Coronary artery (tissue), 2 donors: ENCODE measurements around the gene DPH6.
"Not testable (repeated sequence)": the region's sequence is repeated elsewhere in the genome, so short reads cannot be mapped to it uniquely, and the experiment has no call there.

ENCODE experiments used
- DNase-seq: peaks from one replicate; pipeline ENCODE4 v3.0.0-alpha.2; 2017; ENCODE audit warnings: low spot score
- H3K27ac ChIP-seq, 2 donors: fragments of 200-600 bp; sonication (generic); one replicate each; pipeline ENCODE4 v1.5.1; 2016 to 2019
- H3K4me3 ChIP-seq: fragments of 200-600 bp; sonication (generic); 2 replicates; pipeline ENCODE4 v1.5.1; 2016; ENCODE audit warnings: mild to moderate bottlenecking, moderate library complexity
- TF ChIP-seq, protein P1 (sequence below): fragments of 200-600 bp; sonication (generic); IDR thresholded peaks from one replicate; pipeline ENCODE4 v1.5.1; 2019; ENCODE audit warnings: antibody characterized with exemption

The DPH6 gene

DNA sequence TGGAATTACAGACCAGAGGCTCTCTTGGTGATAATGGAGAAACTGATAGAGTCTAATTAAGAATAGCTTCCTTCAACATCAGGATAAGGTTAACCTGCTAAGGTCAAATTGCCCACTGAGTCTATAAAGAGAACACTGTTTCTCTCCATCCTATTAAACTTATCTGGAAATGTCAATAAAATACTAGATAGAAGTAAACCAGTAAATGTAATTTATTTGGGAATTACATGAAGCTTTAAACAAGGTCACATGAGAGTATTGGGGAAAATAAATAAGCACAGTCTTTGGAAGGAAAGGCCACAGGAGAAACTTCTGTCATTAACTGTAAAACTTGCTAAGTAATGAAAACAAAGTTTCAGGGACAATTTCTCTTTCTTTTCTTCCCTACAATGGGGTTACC lies 118.5 kb downstream of the DPH6 start:
- DNase-seq, result no peak
- no peak overlapping the region for H3K27ac ChIP-seq
- no peak overlapping the region for H3K4me3 ChIP-seq
- TF ChIP-seq, protein P1, sequence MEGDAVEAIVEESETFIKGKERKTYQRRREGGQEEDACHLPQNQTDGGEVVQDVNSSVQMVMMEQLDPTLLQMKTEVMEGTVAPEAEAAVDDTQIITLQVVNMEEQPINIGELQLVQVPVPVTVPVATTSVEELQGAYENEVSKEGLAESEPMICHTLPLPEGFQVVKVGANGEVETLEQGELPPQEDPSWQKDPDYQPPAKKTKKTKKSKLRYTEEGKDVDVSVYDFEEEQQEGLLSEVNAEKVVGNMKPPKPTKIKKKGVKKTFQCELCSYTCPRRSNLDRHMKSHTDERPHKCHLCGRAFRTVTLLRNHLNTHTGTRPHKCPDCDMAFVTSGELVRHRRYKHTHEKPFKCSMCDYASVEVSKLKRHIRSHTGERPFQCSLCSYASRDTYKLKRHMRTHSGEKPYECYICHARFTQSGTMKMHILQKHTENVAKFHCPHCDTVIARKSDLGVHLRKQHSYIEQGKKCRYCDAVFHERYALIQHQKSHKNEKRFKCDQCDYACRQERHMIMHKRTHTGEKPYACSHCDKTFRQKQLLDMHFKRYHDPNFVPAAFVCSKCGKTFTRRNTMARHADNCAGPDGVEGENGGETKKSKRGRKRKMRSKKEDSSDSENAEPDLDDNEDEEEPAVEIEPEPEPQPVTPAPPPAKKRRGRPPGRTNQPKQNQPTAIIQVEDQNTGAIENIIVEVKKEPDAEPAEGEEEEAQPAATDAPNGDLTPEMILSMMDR, result no peak

DNA sequence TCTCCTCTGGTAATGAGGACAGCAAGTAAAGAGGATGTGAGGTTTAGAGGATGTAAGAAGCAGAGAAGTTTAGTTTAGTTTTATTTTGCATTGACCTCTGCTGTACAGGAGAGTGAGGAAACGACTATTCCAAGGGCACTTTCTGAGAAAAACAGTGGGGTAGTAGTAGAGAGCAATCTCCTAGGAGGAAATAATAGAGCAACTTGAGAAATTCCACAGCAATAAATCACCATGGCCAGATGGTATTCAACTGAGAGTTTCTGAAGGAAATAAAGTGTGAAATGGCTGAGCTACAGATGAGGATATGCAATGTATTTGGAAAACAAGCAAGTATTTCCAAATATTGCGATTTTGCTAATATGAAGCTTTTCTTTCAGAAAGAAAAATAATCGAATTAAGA lies 118.9 kb downstream of the DPH6 start:
- no peak overlapping the region for H3K27ac ChIP-seq
- no peak for DNase-seq
- no peak overlapping the region for H3K4me3 ChIP-seq
- TF ChIP-seq, protein P1, result no peak

DNA sequence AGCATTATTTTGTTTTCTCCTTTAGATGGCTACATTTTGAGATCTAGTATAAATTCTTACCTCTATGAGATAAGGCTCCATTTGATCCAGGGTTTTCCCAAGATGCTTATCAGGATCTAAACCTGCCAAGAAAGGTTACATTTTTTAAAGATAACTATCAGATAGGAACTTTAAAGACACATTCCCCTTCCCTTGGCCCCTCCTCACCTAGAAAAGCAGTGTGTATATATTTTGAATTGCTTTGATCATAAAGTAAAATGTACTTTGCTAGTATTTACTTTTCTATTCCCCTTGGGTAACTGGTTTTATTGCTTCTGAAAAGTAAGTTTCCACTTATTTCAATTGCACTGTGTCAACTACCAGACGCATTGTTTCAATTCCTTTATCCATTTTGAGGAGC lies 135.2 kb downstream of the DPH6 start:
- TF ChIP-seq, protein P1, result no peak

DNA sequence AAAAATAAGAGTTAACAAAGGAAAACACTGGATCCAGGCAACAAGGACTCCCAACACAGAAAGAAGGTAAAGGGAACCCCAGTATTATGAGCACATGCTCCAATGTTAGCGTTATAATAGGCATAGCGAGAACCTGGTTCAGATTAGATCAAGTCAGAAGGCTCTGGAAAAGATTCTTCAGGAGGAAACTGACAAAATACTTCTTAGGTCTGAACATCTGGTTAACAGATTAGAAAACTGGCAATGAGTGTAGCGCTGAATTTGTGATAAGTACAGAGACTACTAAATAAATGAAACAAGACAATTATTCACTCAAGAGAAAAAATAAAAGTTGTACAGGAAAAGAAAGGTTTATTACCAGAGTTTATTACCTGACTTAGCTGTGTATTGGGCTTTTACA lies 146.1 kb downstream of the DPH6 start:
- Histone ChIP-seq H3K27ac (no peak overlapping the region), H3K4me3 (no peak overlapping the region)
- no peak for DNase-seq

More for the DNA sequence above, 135.2 kb downstream of the DPH6 start:
- no peak overlapping the region for H3K27ac ChIP-seq
- DNase-seq, result no peak
- H3K4me3 ChIP-seq, result no peak overlapping the region

DNA sequence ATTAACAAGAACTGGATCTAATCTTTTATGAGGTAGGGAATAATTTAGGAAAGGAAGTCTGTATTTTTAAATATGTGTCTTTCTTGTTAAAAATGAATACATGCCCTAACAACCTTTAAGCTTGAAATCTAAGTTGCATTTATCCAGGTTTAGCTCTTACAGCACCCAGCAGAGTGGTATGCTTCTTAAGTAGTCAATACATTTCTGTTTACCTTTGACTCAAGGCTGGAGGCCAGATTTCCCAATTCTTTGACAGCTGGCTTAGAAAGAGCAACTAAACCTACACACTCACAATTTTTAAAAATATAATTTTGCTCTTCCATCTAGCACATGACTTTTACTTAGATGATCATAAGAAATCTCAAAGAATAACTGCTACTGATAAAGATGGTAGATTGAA lies 148.9 kb downstream of the DPH6 start:
- DNase-seq, result no peak
- H3K4me3 ChIP-seq, result no peak overlapping the region

More for the DNA sequence above, 146.1 kb downstream of the DPH6 start:
- TF ChIP-seq, protein P1, result no peak

DNA sequence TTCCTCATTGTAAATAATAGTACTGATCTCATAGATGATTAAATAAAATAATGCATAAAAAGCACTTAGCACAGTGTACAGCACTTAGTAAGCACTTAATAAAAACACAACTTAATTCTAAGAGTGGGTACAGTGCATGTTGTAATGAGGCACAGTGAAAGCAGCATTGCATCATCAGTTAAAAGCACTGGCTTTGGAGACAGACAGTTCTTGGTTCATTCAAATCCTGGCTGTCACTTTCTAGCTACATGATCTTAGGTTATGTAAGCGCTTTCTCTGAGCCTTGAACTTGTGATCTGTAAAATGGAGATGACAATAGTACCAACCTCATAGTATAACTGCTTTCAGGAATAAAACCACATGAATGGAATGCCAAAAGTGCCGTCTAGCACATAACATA lies 151.5 kb downstream of the DPH6 start:
- TF ChIP-seq, protein P1, result no peak
- DNase-seq, result no peak
- no peak overlapping the region for H3K4me3 ChIP-seq
- H3K27ac ChIP-seq, result no peak overlapping the region

More for the DNA sequence above, 148.9 kb downstream of the DPH6 start:
- H3K27ac ChIP-seq, result no peak overlapping the region
- TF ChIP-seq, protein P1, result no peak

DNA sequence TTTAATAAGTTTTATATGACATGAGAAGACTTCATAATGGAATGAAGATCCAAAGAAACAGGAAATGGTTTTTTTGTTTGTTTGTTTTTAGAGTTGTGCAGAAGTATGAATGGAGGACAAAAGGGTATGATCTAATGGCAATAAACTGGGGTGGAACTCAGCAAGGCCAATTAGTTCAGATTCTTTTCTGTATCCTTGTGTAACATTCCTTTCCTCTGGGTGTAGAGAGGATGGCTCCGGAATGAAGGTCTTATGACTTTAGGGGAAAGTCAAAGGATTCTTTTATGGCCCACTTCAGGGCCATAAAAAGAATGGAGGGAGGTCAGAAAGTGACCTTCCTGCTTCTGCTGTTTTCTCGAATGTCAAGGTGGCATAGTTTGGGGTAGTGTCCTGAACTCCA lies 152.6 kb downstream of the DPH6 start:
- DNase-seq, result no peak
- no peak overlapping the region for H3K27ac ChIP-seq
- TF ChIP-seq, protein P1, result no peak
- H3K4me3 ChIP-seq, result no peak overlapping the region

DNA sequence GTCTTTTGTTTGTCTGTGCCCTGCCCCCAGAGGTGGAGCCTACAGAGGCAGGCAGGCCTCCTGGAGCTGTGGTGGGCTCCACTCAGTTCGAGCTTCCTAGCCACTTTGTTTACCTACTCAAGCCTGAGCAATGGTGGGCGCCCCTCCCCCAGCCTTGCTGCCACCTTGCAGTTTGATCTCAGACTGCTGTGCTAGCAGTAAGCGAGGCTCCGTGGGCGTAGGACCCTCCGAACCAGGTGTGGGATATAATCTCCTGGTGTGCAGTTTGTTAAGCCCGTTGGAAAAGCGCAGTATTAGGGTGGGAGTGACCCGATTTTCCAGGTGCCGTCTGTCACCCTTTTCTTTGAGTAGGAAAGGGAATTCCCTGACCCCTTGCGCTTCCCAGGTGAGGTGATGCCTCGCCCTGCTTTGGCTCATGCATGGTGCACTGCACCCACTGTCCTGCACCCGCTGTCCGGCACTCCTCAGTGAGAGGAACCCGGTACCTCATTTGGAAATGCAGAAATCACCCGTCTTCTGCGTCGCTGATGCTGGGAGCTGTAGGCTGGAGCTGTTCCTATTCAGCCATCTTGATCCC lies 154.5 kb downstream of the DPH6 start:
- not testable (repeated sequence) for H3K4me3 ChIP-seq, DNase-seq, H3K27ac ChIP-seq
